22Rv1 (cell line): ENCODE data around the gene NEDD4L.

ENCODE experiments used
- ZFX ChIP-seq: fragments of 450-650 bp; IDR thresholded peaks from 2 replicates; pipeline ENCODE4 v1.6.1; 2017; ENCODE audit warnings: antibody characterized with exemption, borderline replicate concordance
- TF ChIP-seq, protein P1 (sequence below): fragments of 450-650 bp; IDR thresholded peaks from 2 replicates; pipeline ENCODE4 v1.5.1; 2017; ENCODE audit warnings: mild to moderate bottlenecking

DNA sequence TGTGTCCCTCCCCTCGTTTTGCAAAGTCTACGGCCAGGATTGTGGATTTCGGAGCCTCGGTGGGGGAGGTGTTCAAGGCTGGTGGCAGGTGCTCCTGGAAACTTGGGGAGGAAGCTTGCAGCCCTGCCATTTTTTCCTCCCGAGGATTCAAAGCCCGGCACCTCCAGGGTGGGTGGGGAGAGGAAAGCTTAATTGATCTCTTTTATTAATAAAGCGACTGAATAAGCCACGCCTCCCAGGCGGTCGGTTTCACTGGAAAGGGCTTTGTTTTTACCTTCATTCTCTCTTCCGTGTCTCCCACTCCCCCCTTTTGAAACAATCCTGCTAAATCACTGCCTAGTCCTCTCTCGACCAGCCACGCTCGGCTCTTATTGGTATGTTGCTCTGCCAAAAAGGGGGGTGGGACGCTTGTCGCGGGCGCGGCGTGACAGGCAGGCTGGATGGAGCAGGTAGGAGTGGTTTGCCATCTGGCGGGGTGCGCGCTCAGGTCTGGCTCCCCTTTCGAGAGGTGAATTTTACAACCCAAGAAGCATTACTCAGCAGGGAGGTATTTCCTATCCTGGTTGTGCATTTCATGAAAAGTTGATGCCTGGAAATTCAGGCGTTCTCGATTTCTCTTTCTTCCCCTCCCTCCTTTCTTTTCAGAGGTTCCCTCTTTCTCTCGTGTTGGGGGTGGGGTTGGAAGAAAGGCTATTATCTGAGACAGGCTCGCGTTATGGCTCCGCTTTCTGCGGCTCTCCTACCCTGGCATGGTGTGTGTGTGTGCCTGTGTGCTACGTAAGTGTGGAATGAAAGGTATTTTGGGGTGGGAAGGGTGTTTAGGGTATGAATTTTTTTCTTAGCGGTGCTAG, 1.4 kb downstream of the NEDD4L start:
- TF ChIP-seq, protein P1, sequence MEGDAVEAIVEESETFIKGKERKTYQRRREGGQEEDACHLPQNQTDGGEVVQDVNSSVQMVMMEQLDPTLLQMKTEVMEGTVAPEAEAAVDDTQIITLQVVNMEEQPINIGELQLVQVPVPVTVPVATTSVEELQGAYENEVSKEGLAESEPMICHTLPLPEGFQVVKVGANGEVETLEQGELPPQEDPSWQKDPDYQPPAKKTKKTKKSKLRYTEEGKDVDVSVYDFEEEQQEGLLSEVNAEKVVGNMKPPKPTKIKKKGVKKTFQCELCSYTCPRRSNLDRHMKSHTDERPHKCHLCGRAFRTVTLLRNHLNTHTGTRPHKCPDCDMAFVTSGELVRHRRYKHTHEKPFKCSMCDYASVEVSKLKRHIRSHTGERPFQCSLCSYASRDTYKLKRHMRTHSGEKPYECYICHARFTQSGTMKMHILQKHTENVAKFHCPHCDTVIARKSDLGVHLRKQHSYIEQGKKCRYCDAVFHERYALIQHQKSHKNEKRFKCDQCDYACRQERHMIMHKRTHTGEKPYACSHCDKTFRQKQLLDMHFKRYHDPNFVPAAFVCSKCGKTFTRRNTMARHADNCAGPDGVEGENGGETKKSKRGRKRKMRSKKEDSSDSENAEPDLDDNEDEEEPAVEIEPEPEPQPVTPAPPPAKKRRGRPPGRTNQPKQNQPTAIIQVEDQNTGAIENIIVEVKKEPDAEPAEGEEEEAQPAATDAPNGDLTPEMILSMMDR, result no peak
- no peak for TF ChIP-seq ZFX
